ENCODE data around the gene CALU. TPM values are rescaled to one million over a fixed set of nuclear protein-coding genes. Genes with fewer than 3 reads are reported as not detected.

CALU gene
- polyA plus RNA-seq, 1 donor (not counting 4 experiments of a cell fraction or from before 2014, with no cell fraction given) = 155 TPM

DNA sequence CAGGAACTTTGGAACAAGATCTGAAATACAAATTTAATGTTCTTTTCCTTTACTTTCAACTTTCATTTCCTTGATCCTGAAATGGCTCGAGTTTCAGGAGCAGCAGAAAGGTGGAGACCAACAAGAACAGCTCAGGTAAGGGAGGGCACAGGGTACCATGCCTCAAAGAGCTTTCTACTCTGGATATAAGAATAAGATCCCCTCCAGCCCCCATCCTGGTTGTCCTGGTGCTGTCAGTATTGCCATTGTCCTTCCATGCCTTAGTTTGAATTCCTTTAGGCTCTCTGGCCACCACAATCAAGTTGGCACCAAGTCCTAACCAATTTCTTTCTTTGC is 12.5 kb upstream of the CALU start:
- no peak for DNase-seq (ENCODE audit: low read depth, low spot score)
- H2AFZ ChIP-seq (ENCODE audit: control insufficient read depth, low read length) = no peak overlapping the region
- no peak for TF ChIP-seq EZH2 (IDR thresholded peaks at IDR 0.05; ENCODE audit: low read length)
- TF ChIP-seq, protein P1, sequence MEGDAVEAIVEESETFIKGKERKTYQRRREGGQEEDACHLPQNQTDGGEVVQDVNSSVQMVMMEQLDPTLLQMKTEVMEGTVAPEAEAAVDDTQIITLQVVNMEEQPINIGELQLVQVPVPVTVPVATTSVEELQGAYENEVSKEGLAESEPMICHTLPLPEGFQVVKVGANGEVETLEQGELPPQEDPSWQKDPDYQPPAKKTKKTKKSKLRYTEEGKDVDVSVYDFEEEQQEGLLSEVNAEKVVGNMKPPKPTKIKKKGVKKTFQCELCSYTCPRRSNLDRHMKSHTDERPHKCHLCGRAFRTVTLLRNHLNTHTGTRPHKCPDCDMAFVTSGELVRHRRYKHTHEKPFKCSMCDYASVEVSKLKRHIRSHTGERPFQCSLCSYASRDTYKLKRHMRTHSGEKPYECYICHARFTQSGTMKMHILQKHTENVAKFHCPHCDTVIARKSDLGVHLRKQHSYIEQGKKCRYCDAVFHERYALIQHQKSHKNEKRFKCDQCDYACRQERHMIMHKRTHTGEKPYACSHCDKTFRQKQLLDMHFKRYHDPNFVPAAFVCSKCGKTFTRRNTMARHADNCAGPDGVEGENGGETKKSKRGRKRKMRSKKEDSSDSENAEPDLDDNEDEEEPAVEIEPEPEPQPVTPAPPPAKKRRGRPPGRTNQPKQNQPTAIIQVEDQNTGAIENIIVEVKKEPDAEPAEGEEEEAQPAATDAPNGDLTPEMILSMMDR (optimal IDR thresholded peaks at IDR 0.05 in 1 of 3, IDR thresholded peaks at IDR 0.05 in 1 of 3, conservative IDR thresholded peaks at IDR 0.05 in 1 of 3; ENCODE audit: extremely low read depth in 1 of 3, insufficient read depth in 2 of 3, low read length in 3 of 3) = no peak
- no peak overlapping the region for H3K9ac ChIP-seq (ENCODE audit: control insufficient read depth, extremely low read depth, insufficient read depth, low read length)
- H3K27me3 ChIP-seq (ENCODE audit: control insufficient read depth, extremely low read depth, insufficient read depth, low read length) = no peaks in the 10 kb centered on the region
- no peaks in the 10 kb centered on the region for H3K9me1 ChIP-seq (ENCODE audit: control insufficient read depth, extremely low read depth, insufficient read depth, low read length)
- H3K27ac ChIP-seq (ENCODE audit: control insufficient read depth, insufficient read depth, low read length) = peak overlapping the region; percentile 39
- peak overlapping the region; percentile 7 for H3K4me2 ChIP-seq (ENCODE audit: control insufficient read depth, extremely low read depth, insufficient read depth, low read depth, low read length)
- no peak for FAIRE-seq
- no peaks in the 10 kb centered on the region for H3K79me2 ChIP-seq (ENCODE audit: control insufficient read depth, insufficient read depth, low read length)
- no peaks in the 10 kb centered on the region for H3K36me3 ChIP-seq (ENCODE audit: control insufficient read depth in 2 of 2, extremely low read depth in 1 of 2, insufficient read depth in 2 of 2, low read length in 2 of 2)
- H3K9me3 ChIP-seq (ENCODE audit: control insufficient read depth, low read depth, low read length) = no peaks in the 10 kb centered on the region
- dilution Hi-C loops (cut with MboI; ENCODE audit: extremely low pct_ligation_motif_present, low sequenced_read_pairs) = no loop called here
- no peaks in the 10 kb centered on the region for H4K20me1 ChIP-seq (ENCODE audit: control insufficient read depth, extremely low read depth, insufficient read depth, low read length)
- H3K4me1 ChIP-seq (ENCODE audit: control insufficient read depth, extremely low read depth, insufficient read depth, low read length) = peaks cover 26% of the 10 kb centered on the region
- no peak overlapping the region for H3K4me3 ChIP-seq (ENCODE audit: control insufficient read depth in 2 of 3, extremely low read depth in 1 of 3, insufficient read depth in 2 of 3, low read depth in 1 of 3, low read length in 3 of 3)

DNA sequence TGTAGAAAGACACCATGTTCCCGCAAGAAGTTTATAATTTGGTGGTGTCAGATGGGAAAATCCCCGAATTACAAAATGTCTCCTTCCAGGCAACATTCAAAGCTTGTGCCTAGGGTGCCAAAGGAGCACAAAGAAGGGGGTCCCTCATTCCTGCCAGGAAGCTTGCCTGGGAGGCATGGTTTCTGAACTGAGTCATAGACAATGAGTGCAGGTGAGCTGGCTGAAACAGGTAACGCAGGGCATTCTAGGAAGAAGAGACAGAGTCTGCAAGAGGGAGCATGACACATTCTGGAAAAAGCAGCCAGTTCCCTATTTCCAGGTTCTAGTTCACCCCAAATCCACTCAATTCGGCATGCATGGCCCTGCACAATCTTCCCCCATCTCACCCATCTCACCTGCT is 11.9 kb upstream of the CALU start:
- DNase-seq (ENCODE audit: low read depth, low spot score) = no peak
- Histone ChIP-seq H3K79me2 (ENCODE audit: control insufficient read depth, insufficient read depth, low read length) (no peaks in the 10 kb centered on the region), H2AFZ (ENCODE audit: control insufficient read depth, low read length) (no peak overlapping the region), H4K20me1 (ENCODE audit: control insufficient read depth, extremely low read depth, insufficient read depth, low read length) (no peaks in the 10 kb centered on the region), H3K36me3 (ENCODE audit: control insufficient read depth in 2 of 2, extremely low read depth in 1 of 2, insufficient read depth in 2 of 2, low read length in 2 of 2) (no peaks in the 10 kb centered on the region), H3K4me2 (ENCODE audit: control insufficient read depth, extremely low read depth, insufficient read depth, low read depth, low read length) (peak overlapping the region; percentile 7), H3K9ac (ENCODE audit: control insufficient read depth, extremely low read depth, insufficient read depth, low read length) (no peak overlapping the region), H3K27me3 (ENCODE audit: control insufficient read depth, extremely low read depth, insufficient read depth, low read length) (no peaks in the 10 kb centered on the region), H3K4me3 (ENCODE audit: control insufficient read depth in 2 of 3, extremely low read depth in 1 of 3, insufficient read depth in 2 of 3, low read depth in 1 of 3, low read length in 3 of 3) (no peak overlapping the region), H3K9me3 (ENCODE audit: control insufficient read depth, low read depth, low read length) (no peaks in the 10 kb centered on the region), H3K27ac (ENCODE audit: control insufficient read depth, insufficient read depth, low read length) (peak overlapping the region; percentile 40), H3K9me1 (ENCODE audit: control insufficient read depth, extremely low read depth, insufficient read depth, low read length) (no peaks in the 10 kb centered on the region), H3K4me1 (ENCODE audit: control insufficient read depth, extremely low read depth, insufficient read depth, low read length) (peaks cover 26% of the 10 kb centered on the region)
- dilution Hi-C loops (cut with MboI; ENCODE audit: extremely low pct_ligation_motif_present, low sequenced_read_pairs) = no loop called here
- TF ChIP-seq EZH2 (IDR thresholded peaks at IDR 0.05; ENCODE audit: low read length) = no peak
- TF ChIP-seq, protein P1 (optimal IDR thresholded peaks at IDR 0.05 in 1 of 3, IDR thresholded peaks at IDR 0.05 in 1 of 3, conservative IDR thresholded peaks at IDR 0.05 in 1 of 3; ENCODE audit: extremely low read depth in 1 of 3, insufficient read depth in 2 of 3, low read length in 3 of 3) = no peak
- peak; percentile 98 for FAIRE-seq

Data from keratinocyte (primary cell).